Right lung (tissue), 5 donors: ENCODE results near the gene EHBP1L1. TPM values are rescaled to one million over a fixed set of nuclear protein-coding genes. Genes with fewer than 3 reads are reported as not detected.

Experiments
- DNase-seq, 2 donors: peaks; one replicate each; pipeline ENCODE4 v3.0.0-alpha.2; 2013
- polyA plus RNA-seq, 5 donors: library from polyadenylated mRNA; unstranded; fragments of 120-200 nt; gene quantifications; one replicate each; pipeline versions ENCODE4 v1.2.1 to v1.2.3, GENCODE V29; 2013; ENCODE audit warnings: inconsistent platforms in 1 of 5, low replicate concordance in 1 of 5; ENCODE audit not compliant: insufficient read length in 5 of 5, insufficient read depth in 1 of 5

The EHBP1L1 gene
- polyA plus RNA-seq, 5 donors: 25.0 to 47.6 (median 36.5) TPM

GRCh38 chr11:65576232-65576866, 496 bp downstream of the EHBP1L1 start:
- no peak for DNase-seq

- no peak for DNase-seq
Observed at GRCh38 chr11:65576867-65577755, 1.3 kb downstream of the EHBP1L1 start.

- DNase-seq: no peak
Observed at GRCh38 chr11:65577756-65578109, 1.9 kb downstream of the EHBP1L1 start.

- no peak for DNase-seq
Observed at GRCh38 chr11:65578134-65578533, 2.3 kb downstream of the EHBP1L1 start.

- DNase-seq: no peak
Observed at GRCh38 chr11:65578667-65579066, 2.8 kb downstream of the EHBP1L1 start.

- no peak for DNase-seq
Observed at GRCh38 chr11:65579291-65579690, 3.4 kb downstream of the EHBP1L1 start.

- no peak for DNase-seq
Observed at GRCh38 chr11:65580031-65580692, 4.3 kb downstream of the EHBP1L1 start.

- DNase-seq: no peak
Observed at GRCh38 chr11:65580756-65581155, 4.9 kb downstream of the EHBP1L1 start.

- DNase-seq: no peak
Observed at GRCh38 chr11:65581928-65582327, 6.1 kb downstream of the EHBP1L1 start.

GRCh38 chr11:65583589-65583988, 7.7 kb downstream of the EHBP1L1 start:
- no peak for DNase-seq

GRCh38 chr11:65584106-65584505, 8.3 kb downstream of the EHBP1L1 start:
- DNase-seq: no peak

GRCh38 chr11:65584723-65585171, 8.9 kb downstream of the EHBP1L1 start:
- DNase-seq: no peak

GRCh38 chr11:65585396-65586246, 9.8 kb downstream of the EHBP1L1 start:
- no peak for DNase-seq

GRCh38 chr11:65586247-65586630, 10.4 kb downstream of the EHBP1L1 start:
- no peak for DNase-seq

GRCh38 chr11:65586676-65587075, 10.8 kb downstream of the EHBP1L1 start:
- no peak for DNase-seq

GRCh38 chr11:65588199-65589054, 12.6 kb downstream of the EHBP1L1 start:
- no peak for DNase-seq

GRCh38 chr11:65589444-65590239, 13.8 kb downstream of the EHBP1L1 start:
- no peak for DNase-seq

GRCh38 chr11:65590240-65590738, 14.4 kb downstream of the EHBP1L1 start:
- no peak for DNase-seq
